Natural killer cell (primary cell): ENCODE measurements around the gene MAPK4. TPM values are rescaled to one million over a fixed set of nuclear protein-coding genes. Genes with fewer than 3 reads are reported as not detected.

Experiments used
- ATAC-seq, 3 donors: fragments of 150-1000 bp in 2 of 3; fragments of 200-7000 bp in 1 of 3; cut with Tn5 transposase; 1 replicate in 1 of 3; 2 replicates in 2 of 3; pipeline ENCODE4 v1.10.0; 2021; ENCODE audit warnings: mild to moderate bottlenecking in 2 of 3, moderate library complexity in 2 of 3
- DNase-seq, 2 donors: peaks; one replicate each; pipeline versions ENCODE4 v3.0.0 to v3.0.0-alpha.2; 2013 to 2021; ENCODE audit warnings: mixed read lengths in 1 of 2
- H3K27ac ChIP-seq: one replicate; pipeline ENCODE4 v1.5.1; 2013; ENCODE audit warnings: mild to moderate bottlenecking, low read length
- H3K27me3 ChIP-seq: one replicate; pipeline ENCODE4 v1.6.1; 2013; ENCODE audit warnings: low read length; ENCODE audit not compliant: control insufficient read depth, insufficient read depth
- H3K36me3 ChIP-seq: one replicate; pipeline ENCODE4 v1.6.1; 2013; ENCODE audit warnings: low read length; ENCODE audit not compliant: control insufficient read depth, insufficient read depth
- H3K4me1 ChIP-seq: one replicate; pipeline ENCODE4 v1.6.1; 2013; ENCODE audit warnings: low read length; ENCODE audit not compliant: control insufficient read depth, insufficient read depth
- H3K4me3 ChIP-seq: one replicate; pipeline ENCODE4 v1.5.1; 2013; ENCODE audit warnings: low read length
- H3K9me3 ChIP-seq: one replicate; pipeline ENCODE4 v1.6.1; 2013; ENCODE audit warnings: low read length; ENCODE audit not compliant: control insufficient read depth, insufficient read depth
- H3K27ac Mint-ChIP-seq, 2 donors: one replicate each; pipeline ENCODE4 v1.8.0; 2022; ENCODE audit warnings: mild to moderate bottlenecking in 2 of 2, mixed read lengths in 2 of 2, moderate library complexity in 1 of 2
- H3K27me3 Mint-ChIP-seq, 2 donors: one replicate each; pipeline ENCODE4 v1.8.0; 2022; ENCODE audit warnings: low read depth in 2 of 2, mixed read lengths in 2 of 2
- H3K36me3 Mint-ChIP-seq: one replicate; pipeline ENCODE4 v1.8.0; 2022; ENCODE audit warnings: mixed read lengths
- H3K4me1 Mint-ChIP-seq, 2 donors: one replicate each; pipeline ENCODE4 v1.8.0; 2022; ENCODE audit warnings: mixed read lengths in 2 of 2
- H3K4me3 Mint-ChIP-seq: one replicate; pipeline ENCODE4 v1.8.0; 2022; ENCODE audit warnings: mild to moderate bottlenecking, moderate library complexity, mixed read lengths
- H3K9me3 Mint-ChIP-seq, 2 donors: one replicate each; pipeline ENCODE4 v1.8.0; 2022; ENCODE audit warnings: mixed read lengths in 2 of 2
- WGBS: methylation state at CpG from one replicate; pipeline ENCODE4 v1.1.7; 2013; ENCODE audit warnings: missing lambda C conversion rate; ENCODE audit not compliant: insufficient coverage; 5-methylcytosine and 5-hydroxymethylcytosine counted together
- intact Hi-C: fragments of 100-400 bp; cut with micrococcal nuclease; formaldehyde crosslinking; loops from one replicate; pipeline ENCODE4 v1.14.2; 2022
- total RNA-seq, 4 donors: library from RNA; stranded (reverse); fragments of 120-200 nt in 1 of 4; gene quantifications; one replicate each; pipeline versions ENCODE4 v1.2.3 to v1.2.4, GENCODE V29; 2013 to 2022
- TF ChIP-seq, protein P1 (sequence below): fragments of 200-600 bp; IDR thresholded peaks from one replicate; pipeline ENCODE4 v1.8.0; 2022; ENCODE audit warnings: antibody characterized with exemption

Gene MAPK4
- total RNA-seq, 3 donors from 2014 or later (not counting 1 experiment from before 2014, with no cell fraction given): not detected

DNA sequence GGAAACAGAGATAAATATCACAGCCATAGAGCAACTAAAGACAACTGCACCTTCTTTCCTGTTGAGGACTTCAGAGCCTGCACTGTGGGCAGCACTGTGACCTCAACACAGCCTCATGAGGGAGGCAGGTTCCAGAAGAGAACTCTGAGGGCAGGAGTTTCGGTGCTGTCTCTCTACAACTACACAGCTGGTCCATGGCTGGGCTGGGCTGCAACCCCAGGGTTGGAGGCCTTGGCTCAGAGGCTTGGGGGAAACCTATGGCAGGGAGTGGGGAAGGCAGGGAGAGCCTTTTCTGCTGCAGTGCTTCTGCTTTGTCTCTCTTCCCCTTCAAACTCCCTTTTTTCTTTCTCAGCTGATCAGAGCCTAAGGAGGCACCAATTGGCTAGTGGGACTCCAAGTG lies 193.4 kb downstream of the MAPK4 start:
- no peaks in the 10 kb centered on the region for H3K4me1 ChIP-seq
- H3K36me3 Mint-ChIP-seq: no peaks in the 10 kb centered on the region
- ATAC-seq: no peak

DNA sequence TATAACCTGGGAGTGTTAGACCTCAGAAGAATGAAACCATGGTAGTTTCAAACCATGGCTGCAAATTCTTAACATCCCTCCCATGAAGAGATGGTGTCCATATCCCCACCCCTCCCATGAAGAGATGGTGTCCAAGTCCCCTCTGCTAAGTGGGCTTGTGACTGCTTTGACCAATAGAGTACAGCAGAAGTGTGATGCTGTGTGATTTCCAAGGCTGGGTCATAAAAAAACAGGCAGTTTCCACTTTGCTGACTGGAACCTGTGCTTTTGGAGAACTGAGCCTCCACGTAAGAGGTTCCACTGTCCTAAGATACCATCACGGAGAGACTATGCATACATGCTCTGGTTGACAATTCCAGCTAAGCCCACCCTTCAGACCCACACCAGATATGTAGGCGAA lies 194.4 kb downstream of the MAPK4 start:
- Mint-ChIP-seq H3K9me3 (no peaks in the 10 kb centered on the region), H3K4me1 (no peaks in the 10 kb centered on the region), H3K36me3 (no peaks in the 10 kb centered on the region), H3K4me3 (no peak overlapping the region), H3K27ac (no peak overlapping the region), H3K27me3 (peaks cover 6 to 34% of the 10 kb centered on the region in 2 donors)
- intact Hi-C loops: no loop called here
- 83% methylated on average over 3 of the region's 3 CpGs for WGBS
- ATAC-seq: no peak
- Histone ChIP-seq H3K27me3 (no peaks in the 10 kb centered on the region), H3K4me1 (no peaks in the 10 kb centered on the region), H3K9me3 (no peaks in the 10 kb centered on the region), H3K27ac (no peak overlapping the region), H3K4me3 (no peak overlapping the region), H3K36me3 (no peaks in the 10 kb centered on the region)
- no peak for DNase-seq
- TF ChIP-seq, protein P1, sequence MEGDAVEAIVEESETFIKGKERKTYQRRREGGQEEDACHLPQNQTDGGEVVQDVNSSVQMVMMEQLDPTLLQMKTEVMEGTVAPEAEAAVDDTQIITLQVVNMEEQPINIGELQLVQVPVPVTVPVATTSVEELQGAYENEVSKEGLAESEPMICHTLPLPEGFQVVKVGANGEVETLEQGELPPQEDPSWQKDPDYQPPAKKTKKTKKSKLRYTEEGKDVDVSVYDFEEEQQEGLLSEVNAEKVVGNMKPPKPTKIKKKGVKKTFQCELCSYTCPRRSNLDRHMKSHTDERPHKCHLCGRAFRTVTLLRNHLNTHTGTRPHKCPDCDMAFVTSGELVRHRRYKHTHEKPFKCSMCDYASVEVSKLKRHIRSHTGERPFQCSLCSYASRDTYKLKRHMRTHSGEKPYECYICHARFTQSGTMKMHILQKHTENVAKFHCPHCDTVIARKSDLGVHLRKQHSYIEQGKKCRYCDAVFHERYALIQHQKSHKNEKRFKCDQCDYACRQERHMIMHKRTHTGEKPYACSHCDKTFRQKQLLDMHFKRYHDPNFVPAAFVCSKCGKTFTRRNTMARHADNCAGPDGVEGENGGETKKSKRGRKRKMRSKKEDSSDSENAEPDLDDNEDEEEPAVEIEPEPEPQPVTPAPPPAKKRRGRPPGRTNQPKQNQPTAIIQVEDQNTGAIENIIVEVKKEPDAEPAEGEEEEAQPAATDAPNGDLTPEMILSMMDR: no peak

More for the DNA sequence above, 193.4 kb downstream of the MAPK4 start:
- TF ChIP-seq, protein P1: no peak
- Histone ChIP-seq H3K9me3 (no peaks in the 10 kb centered on the region), H3K36me3 (no peaks in the 10 kb centered on the region), H3K27me3 (no peaks in the 10 kb centered on the region), H3K27ac (no peak overlapping the region), H3K4me3 (no peak overlapping the region)
- intact Hi-C loops: no loop called here
- H3K4me1 Mint-ChIP-seq: no peaks in the 10 kb centered on the region
- no peaks in the 10 kb centered on the region for H3K9me3 Mint-ChIP-seq
- H3K4me3 Mint-ChIP-seq: no peak overlapping the region
- H3K27me3 Mint-ChIP-seq: peaks cover 6 to 34% of the 10 kb centered on the region in 2 donors
- WGBS: 31% methylated on average over 1 of the region's 1 CpG
- DNase-seq: no peak
- H3K27ac Mint-ChIP-seq: no peak overlapping the region

DNA sequence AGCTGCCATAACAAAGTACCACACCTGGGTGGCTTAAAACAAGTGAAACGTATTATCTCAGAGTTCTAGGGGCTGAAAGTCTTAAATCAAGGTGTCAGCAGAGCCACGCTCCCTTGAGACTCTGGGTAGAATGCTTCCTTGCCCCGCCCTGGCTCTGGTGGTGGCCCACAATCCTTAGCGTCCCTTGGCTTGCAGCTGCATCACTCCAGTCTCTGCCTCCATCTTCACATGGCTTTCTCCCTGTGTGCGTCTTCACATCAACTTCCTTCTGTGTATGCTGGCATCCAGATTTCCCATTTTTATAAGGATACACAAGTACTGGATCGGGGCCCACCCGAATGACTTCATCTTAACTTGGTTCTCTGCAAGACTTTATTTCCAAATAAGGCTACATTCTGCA lies 197.5 kb downstream of the MAPK4 start:
- Histone ChIP-seq H3K27ac (no peak overlapping the region), H3K4me3 (no peak overlapping the region), H3K4me1 (no peaks in the 10 kb centered on the region), H3K36me3 (no peaks in the 10 kb centered on the region), H3K9me3 (no peaks in the 10 kb centered on the region), H3K27me3 (no peaks in the 10 kb centered on the region)
- H3K4me3 Mint-ChIP-seq: no peak overlapping the region
- no peak for ATAC-seq
- 80% methylated on average over 7 of the region's 7 CpGs for WGBS
- H3K27me3 Mint-ChIP-seq: peaks cover 9 to 18% of the 10 kb centered on the region in 2 donors
- no peaks in the 10 kb centered on the region for H3K36me3 Mint-ChIP-seq
- no peak overlapping the region for H3K27ac Mint-ChIP-seq
- H3K9me3 Mint-ChIP-seq: no peaks in the 10 kb centered on the region
- intact Hi-C loops: no loop called here
- no peak for DNase-seq
- no peaks in the 10 kb centered on the region for H3K4me1 Mint-ChIP-seq
- TF ChIP-seq, protein P1: no peak

DNA sequence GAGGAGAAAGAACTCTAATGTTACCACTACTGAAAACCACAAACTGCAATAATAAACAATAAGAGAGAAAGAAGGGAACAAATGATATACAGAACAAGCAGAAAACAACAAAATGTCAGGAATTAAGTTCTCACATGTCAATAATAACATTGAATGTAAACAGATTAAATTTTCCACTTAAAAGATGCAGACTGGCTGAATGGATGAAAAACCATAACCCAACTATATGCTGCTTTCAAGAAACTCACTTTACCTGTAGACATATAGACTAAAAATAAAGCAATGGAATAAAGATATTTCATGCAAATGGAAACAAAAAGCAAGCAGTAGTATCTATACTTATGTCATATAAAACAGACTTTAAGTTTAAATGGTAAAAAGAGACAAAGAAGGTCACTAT lies 209.6 kb downstream of the MAPK4 start:
- Mint-ChIP-seq H3K36me3 (peaks cover 19% of the 10 kb centered on the region), H3K27me3 (peaks cover 6 to 12% of the 10 kb centered on the region in 2 donors), H3K27ac (no peak overlapping the region), H3K4me3 (no peak overlapping the region), H3K4me1 (no peaks in the 10 kb centered on the region), H3K9me3 (peaks cover 14 to 18% of the 10 kb centered on the region in 2 donors)
- TF ChIP-seq, protein P1: no peak
- DNase-seq: no peak
- Histone ChIP-seq H3K9me3 (peaks cover 8% of the 10 kb centered on the region), H3K27me3 (peaks cover 2% of the 10 kb centered on the region), H3K36me3 (no peaks in the 10 kb centered on the region), H3K27ac (no peak overlapping the region), H3K4me3 (no peak overlapping the region), H3K4me1 (no peaks in the 10 kb centered on the region)
- intact Hi-C loops: no loop called here
- no peak for ATAC-seq
